ENCODE results near the gene CLIP1. TPM values are rescaled to one million over a fixed set of nuclear protein-coding genes. Genes with fewer than 3 reads are reported as not detected.

CLIP1 gene
- total and polyA plus RNA-seq, 9 donors = 16.2 to 71.5 (median 37.8) TPM

- Histone ChIP-seq H3K27ac (no peak overlapping the region), H3K27me3 (no peaks in the 10 kb centered on the region), H3K9me3 (no peaks in the 10 kb centered on the region), H3K4me3 (no peak overlapping the region), H3K36me3 (no peaks in the 10 kb centered on the region), H3K4me1 (ENCODE audit: insufficient read depth) (no peaks in the 10 kb centered on the region)
- intact Hi-C loops (cut with DNase I) = no loop called here
- WGBS, 3 donors = 81 to 94% (median 89%) methylated on average over 1 of the region's 1 CpG
- no peak for DNase-seq
- no peak for TF ChIP-seq EP300 (IDR thresholded peaks at IDR 0.05)
- no peak for TF ChIP-seq POLR2A (IDR thresholded peaks at IDR 0.05)
Observed at GRCh38 chr12:122304924-122305323, 117.5 kb downstream of the CLIP1 start.

GRCh38 chr12:122303068-122303467 lies 119.4 kb downstream of the CLIP1 start:
- no peak for DNase-seq
- TF ChIP-seq POLR2A (IDR thresholded peaks at IDR 0.05) = no peak
- no peak for TF ChIP-seq CTCF (IDR thresholded peaks at IDR 0.05)
- no peak overlapping the region for H3K27ac ChIP-seq
- WGBS, 3 donors = 54 to 74% (median 68%) methylated on average over 4 of the region's 4 CpGs
- no peaks in the 10 kb centered on the region for H3K9me3 ChIP-seq
- H3K4me3 ChIP-seq = no peak overlapping the region
- H3K27me3 ChIP-seq = no peaks in the 10 kb centered on the region
- no peaks in the 10 kb centered on the region for H3K36me3 ChIP-seq
- intact Hi-C loops (cut with DNase I) = no loop called here
- H3K4me1 ChIP-seq (ENCODE audit: insufficient read depth) = no peaks in the 10 kb centered on the region

- no peak for DNase-seq
- no peak overlapping the region for H3K4me3 ChIP-seq
- 93 to 96% (median 96%) methylated on average over 14 of the region's 14 CpGs for WGBS, 3 donors
- no peaks in the 10 kb centered on the region for H3K36me3 ChIP-seq
- no peaks in the 10 kb centered on the region for H3K9me3 ChIP-seq
- no peaks in the 10 kb centered on the region for H3K27me3 ChIP-seq
- H3K4me1 ChIP-seq (ENCODE audit: insufficient read depth) = no peaks in the 10 kb centered on the region
- intact Hi-C loops (cut with DNase I) = no loop called here
- no peak for TF ChIP-seq CTCF (IDR thresholded peaks at IDR 0.05)
- TF ChIP-seq POLR2A (IDR thresholded peaks at IDR 0.05) = no peak
- TF ChIP-seq EP300 (IDR thresholded peaks at IDR 0.05) = no peak
- H3K27ac ChIP-seq = no peak overlapping the region
Observed at GRCh38 chr12:122298071-122298748, 124.3 kb downstream of the CLIP1 start.

- intact Hi-C loops (cut with DNase I) = no loop called here
- 93 to 95% (median 94%) methylated on average over 9 of the region's 9 CpGs for WGBS, 3 donors
- Histone ChIP-seq H3K27me3 (no peaks in the 10 kb centered on the region), H3K36me3 (no peaks in the 10 kb centered on the region), H3K27ac (no peak overlapping the region), H3K4me3 (no peak overlapping the region), H3K4me1 (ENCODE audit: insufficient read depth) (no peaks in the 10 kb centered on the region), H3K9me3 (no peaks in the 10 kb centered on the region)
- TF ChIP-seq EP300 (IDR thresholded peaks at IDR 0.05) = no peak
- no peak for TF ChIP-seq POLR2A (IDR thresholded peaks at IDR 0.05)
- TF ChIP-seq CTCF (IDR thresholded peaks at IDR 0.05) = no peak
- no peak for DNase-seq
Observed at GRCh38 chr12:122297494-122297893, 125.0 kb downstream of the CLIP1 start.

- DNase-seq = no peak
- H3K36me3 ChIP-seq = no peaks in the 10 kb centered on the region
- intact Hi-C loops (cut with DNase I) = no loop called here
Observed at GRCh38 chr12:122295877-122296276, 126.6 kb downstream of the CLIP1 start.

More at GRCh38 chr12:122295877-122296276, 126.6 kb downstream of the CLIP1 start:
- no peaks in the 10 kb centered on the region for H3K9me3 ChIP-seq
- H3K4me1 ChIP-seq (ENCODE audit: insufficient read depth) = no peaks in the 10 kb centered on the region
- no peaks in the 10 kb centered on the region for H3K27me3 ChIP-seq
- H3K4me3 ChIP-seq = no peak overlapping the region
- no peak overlapping the region for H3K27ac ChIP-seq
- TF ChIP-seq EP300 (IDR thresholded peaks at IDR 0.05) = no peak
- TF ChIP-seq CTCF (IDR thresholded peaks at IDR 0.05) = no peak
- no peak for TF ChIP-seq POLR2A (IDR thresholded peaks at IDR 0.05)

Measured in ovary (tissue), 9 donors.